HS-5 (cell line): ENCODE data around the gene TH.
"Not testable (repeated sequence)": the region's sequence is repeated elsewhere in the genome, so short reads cannot be mapped to it uniquely, and the experiment has no call there.

Experiments used
- DNase-seq: peaks from one replicate; pipeline ENCODE4 v3.0.0-alpha.2; 2012; ENCODE audit warnings: low read depth

The TH gene

DNA sequence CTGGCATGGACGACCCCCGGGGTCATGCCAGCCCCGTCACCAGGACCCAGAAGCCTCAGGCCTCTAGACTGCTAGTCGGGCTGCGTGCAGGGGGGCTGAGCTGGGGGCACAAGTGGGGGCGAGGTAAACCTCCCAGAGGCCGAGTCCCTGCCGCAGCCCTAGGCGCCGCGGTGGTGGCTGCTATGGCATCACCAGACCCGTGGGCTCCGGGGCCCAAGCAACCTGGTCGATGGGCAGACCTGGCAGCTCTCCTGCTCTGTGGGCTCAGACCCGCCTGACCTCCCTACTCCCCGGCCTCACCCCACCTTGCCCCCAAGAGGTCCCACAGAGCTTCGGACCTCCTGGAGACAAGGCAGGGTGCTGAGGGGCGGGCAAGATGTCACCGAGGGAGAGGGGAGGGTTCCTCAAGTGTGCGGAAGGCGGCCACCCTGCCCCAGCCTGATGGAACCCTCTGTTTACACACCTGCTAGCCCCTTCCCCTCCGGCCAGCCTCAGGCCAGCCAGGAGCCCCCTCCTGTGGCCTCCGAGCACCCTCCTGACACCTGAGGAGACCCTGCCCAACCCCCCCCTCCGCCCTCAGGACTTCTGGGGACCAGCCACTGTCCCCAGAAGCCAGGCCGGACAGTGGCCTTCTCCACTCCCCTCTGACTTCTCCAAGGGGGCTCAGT lies 41.8 kb downstream of the TH start:
- DNase-seq = no peak

DNA sequence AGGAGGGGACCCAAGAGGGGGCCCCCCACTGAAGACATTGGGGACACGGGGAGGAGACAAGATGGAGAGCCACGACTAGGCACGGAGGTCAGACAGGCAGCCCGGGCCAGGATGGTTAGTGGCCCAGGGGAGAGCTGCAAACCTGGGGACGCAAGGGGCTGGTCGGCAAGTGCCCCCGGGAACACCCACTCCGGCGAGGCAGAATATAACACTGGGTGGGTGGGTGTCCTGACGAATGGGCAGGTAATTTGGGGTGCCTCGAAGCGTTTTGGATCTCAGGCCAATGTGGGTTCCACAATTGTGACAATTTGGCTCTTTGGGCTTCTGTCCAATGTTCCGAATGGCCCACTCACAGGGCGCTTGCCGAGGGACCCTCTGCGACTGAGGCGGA lies 42.3 kb downstream of the TH start:
- no peak for DNase-seq

DNA sequence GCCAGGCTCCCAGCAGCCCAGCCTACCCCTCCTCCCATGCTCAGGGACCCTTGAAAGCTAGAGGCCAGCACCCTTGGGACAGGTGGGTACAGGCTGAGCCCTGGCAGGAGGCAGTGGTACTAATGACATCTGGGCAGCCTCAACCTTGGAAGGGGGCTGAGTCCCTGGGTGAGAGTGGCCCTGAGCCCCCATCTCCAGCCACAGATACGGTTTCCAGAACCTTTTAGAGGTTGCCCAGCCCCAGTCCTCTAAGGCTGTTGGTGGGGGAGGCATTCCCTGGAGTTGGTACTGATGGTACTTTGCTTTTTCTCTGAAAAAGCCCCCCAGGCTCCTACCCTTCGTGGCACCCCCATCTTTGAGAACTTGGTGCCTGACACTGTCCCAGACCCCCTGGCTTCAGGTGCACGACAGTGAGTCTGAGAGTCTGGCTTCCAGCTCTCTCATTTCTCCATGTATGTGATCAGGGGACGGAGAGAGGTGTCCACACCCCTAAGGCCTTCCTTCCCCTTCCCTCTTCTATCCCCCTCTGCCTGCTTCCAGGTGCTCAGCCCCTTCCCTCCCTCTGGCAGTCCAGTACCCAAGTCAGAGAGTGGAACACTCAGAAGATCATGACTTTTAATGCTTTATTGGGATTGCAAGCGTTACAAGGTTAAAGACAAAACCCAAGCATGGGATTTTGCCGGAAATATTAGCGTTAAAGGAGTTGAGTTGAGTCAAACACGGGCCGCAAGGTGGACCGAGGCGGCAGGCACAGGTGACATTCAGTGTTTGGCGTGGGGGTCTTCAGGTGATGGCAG lies 42.9 kb downstream of the TH start:
- DNase-seq = no peak

DNA sequence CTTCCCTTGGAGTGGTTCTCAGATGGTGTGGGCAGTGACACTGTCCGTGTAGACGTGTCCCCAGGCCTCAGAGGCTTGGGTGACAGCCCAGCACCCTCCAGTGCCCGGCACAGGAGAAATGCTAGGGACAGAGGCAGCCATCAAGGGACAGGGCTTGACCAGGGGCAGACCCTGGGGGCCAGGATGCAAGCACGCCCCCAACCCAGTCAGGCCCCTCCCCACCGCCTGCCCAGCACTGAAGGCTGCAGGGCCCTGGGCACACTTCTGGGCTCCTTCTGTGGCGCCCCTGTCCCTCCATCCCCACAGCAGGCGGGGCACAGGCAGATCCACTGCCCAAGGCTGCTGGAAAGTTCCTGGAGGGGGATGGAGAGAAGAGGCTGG lies 43.5 kb downstream of the TH start:
- no peak for DNase-seq

DNA sequence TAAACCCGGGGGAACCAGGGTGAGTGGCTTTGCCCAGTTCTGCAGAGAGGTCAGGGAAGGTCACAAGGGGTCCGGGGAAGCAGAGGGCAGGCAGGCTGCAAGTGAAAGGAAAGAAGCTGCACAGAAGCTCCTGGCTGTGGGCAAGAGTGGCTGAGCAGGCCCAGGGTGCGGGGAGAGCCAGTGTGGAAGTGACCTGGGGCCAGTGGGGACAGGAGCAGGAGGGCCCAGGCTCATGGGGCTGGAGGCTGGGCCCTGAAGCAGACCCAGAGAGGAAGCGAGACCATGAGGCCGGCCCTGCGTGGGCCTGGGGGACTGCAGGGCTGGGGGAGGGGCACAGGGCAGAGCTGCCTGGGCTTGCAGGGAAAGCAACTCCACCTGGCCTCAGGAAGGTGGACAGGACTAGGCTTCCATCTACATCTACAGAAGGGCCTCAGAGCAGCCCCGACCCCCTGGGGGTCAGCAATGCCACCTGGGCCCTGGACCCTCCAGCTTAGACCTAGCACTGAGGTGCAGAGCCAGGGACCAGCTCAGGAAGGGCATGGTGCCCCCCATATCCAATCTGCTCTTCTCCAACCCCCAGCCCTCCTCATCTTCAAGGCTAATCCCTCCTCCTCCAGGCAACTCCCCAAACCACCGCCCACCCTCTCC lies 44.0 kb downstream of the TH start:
- no peak for DNase-seq

DNA sequence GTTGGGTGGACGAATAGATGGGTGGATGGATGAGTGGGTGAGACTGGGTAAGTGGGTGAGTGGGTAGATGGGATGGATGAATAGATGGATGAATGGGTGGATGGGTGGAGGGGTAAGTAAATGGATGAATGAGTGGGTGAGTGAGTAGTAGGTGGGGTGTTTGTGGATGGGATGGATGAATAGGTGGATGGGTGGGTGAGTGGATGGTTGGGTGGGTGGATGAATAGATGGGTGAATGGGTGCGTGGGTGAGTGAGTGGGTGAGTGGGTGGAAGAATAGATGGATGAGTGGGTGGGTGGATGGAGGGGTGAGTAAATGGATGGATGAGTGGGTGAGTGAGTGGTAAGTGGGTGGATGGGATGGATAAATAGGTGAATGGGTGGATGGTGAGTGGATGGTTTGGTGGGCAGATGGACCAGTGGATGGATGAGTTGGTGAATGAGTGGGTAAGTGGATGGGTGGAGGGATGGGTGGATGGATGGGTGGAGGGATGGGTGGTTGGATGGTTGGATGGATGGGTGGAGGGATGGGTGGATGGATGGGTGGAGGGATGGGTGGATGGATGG lies 45.0 kb downstream of the TH start:
- no peak for DNase-seq

DNA sequence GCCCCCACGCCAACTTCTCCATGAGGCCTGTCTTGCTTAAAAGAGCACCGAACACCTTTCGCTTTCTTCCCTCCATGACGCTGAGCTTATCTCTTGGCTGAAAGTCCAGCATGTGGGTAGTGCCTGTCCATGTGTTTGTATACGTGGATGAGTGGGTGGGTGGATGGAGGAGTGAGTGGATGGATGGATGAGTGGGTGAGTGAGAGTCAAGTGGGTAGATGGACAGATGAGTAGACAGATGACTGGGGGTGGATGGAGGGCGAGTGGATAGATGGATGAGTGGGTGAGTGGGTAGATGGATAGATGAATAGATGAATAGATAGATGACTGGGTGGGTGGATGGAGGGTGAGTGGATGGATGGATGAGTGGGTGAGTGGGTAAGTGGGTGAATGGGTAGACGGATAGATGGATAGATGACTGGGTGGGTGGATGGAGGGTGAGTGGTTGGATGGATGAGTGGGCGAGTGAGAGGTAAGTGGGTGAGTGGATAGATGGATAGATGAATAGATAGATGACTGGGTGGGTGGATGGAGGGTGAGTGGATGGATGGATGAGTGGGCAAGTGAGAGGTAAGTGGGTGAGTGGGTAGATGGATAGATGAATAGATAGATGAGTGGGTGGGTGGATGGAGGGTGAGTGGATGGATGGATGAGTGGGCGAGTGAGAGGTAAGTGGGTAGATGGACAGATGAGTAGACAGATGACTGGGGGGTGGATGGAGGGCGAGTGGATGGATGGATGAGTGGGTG lies 46.7 kb downstream of the TH start:
- DNase-seq = not testable (repeated sequence)

DNA sequence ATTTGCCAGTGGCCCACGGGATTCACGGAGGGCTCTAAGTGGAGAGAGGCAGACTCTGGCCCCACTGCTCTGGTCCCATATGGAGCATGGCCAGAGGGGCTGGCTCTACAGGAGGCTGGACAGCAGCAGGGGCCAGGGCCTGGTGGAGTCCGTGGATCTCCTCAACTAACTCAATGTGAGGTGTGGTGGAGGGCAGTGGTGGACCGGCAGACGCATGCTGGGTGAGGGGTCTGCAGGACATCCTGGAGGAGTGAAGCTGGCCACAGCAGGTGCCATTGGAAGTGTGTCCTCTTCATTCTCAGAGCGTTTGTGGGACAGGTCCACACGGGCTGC lies 48.0 kb downstream of the TH start:
- DNase-seq = no peak

DNA sequence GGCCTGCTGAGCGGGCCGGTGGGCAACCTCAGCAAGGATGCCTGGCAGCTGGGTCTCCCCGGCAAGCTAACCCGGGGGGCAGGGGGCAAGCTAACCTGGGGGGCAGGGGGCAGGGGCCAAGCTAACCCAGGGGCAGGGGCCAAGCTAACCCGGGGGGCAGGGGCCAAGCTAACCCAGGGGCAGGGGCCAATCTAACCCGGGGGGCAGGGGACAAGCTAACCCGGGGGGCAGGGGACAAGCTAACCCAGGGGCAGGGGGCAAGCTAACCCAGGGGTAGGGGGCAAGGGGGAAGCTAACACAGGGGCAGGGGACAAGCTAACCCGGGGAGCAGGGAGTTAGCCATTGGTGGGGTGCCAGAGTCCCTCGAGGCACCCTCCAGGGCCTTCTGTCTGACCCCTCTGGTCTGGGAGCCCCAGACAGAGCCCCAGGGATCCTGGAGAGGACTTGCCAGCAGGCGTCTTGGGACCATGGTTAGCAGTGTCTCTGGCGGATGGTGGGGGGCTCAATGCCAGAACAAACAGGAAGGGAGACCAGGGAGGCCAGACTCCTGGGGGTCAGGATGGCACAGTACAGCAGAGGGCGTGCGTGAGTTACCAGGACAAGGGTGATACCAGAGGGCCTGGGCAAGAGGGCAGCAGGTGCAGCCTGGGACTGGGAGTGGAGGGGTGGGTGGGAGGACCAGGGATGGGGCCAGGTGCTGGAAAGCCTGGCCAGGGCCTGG lies 48.5 kb downstream of the TH start:
- no peak for DNase-seq

DNA sequence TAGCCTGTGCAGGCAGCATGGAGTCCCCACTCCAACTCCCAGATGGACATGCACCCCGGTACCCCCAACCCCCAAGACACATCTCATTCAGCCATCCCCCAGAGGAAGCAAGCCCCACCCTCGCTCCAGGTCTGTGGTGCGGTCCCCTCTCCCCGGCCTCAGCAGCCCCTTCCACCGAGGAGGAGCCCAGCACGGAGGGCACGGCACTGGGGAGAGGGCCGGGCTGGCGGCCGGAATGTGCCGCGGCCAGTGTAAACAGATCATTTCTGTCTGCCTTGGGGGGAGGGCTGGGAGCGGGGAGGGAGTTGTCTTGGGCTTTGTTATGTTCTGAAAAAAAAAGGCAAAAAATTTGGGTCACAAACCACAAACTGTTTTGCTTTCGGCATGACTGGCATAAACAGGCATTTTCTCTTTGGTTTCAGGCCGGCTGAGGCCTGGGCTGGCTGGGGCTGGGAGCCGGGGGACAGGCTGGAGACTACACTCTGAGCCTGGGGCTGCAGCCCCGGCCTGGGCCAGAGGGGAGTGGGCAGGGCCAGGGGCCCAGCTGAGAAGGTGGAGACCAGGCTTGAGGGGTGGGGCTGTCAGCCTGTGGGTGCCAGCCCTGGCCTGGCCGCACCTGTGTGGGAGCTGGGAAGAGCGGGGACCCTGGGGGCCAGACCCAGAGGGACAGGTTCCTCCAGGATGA lies 49.3 kb downstream of the TH start:
- no peak for DNase-seq

DNA sequence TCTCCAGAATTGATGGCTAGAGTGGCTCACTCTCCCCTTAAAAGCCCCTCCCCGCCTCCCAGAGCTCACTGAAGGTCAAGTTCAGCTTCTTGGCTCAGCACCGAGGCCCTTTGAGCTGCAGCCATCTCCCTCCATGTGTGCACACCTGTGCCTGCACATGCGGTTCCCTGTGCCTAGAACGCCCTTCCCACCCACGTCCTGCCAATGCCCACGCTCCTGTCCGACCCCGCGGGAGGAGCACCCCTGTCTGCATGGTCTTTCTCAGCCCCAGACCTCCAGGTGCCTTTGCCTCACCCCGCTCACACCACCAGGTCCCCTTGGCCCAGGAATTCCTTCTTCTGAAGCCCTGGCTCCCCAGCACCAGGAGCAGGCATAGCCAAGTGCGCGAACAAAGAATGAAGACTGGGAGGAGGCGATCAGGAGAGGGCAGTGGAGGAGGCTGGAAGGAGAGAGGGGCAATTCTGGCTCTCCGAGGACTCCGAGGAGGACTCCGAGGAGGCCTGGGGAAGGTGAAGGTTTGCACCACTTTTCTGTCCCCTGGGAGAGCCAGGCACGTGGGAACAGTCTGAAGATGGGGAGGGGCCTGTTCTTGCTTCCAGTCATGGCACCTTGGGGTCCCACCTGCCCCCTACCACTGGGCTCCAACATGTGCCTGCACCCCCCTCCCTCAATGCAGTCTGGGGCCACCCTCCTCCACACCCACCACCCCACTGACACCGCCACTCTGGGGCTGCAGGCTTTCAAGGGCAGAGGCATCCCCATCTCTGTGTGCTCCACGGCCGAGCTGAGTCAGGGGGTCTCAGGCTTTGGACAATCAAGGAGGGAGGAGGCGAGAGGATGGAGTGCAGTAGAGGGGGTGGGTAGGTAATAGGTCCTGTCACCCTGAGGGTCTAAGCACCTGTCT lies 50.1 kb downstream of the TH start:
- DNase-seq = no peak

DNA sequence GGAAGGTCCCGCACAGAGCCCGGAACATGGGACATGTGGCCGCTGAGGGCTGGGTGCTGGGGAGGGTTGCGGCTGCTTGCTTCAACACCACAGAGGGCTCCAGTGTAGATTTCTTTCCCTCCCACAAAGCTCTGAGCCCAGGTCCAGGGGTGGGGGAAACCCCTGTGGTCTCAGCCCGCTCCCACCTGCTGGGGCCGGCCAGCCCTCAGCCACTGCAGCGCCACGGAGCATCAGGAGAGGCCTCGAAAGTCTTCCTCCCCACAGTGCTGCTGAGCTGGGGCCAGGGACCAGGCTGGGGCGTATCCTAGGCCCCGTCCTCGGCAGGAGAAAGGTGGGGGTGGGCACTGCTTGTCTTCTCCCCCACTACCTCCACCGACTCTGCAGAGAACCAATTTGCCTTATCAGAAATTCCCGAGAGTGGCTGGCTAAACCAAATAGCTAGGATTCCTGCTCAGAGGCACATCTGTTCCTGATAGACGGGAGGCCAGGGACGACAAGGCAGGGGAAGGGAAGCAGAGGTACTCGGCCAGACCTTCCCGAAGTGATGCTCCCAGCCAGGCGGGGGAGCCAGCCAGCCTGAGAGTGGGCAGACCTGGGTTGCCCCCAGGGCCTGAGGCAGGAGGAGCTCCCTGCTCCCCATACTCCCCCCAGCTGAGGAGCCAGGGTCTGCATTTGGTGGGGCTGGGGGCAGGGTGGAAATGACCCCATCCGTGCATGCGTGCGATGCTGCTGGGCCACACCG lies 51.1 kb downstream of the TH start:
- DNase-seq = no peak

DNA sequence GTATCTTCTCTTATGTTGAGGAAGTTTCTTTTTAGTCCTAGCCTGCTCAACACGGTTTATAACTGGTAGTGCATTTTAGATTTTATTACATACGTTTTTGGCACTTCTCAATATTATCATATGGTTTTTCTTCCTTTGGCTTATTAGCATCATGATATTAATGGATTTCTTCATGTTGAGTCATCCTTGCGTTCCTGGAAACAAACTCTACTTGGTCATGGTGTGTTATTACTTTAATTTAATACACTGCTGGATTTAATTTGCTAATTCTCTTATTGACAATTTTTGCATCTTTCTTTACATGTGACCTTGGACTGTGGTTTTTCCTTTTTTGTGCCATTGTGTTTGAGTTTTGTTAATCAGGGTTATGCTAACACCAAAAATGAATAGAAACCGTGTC lies 52.9 kb downstream of the TH start:
- no peak for DNase-seq

DNA sequence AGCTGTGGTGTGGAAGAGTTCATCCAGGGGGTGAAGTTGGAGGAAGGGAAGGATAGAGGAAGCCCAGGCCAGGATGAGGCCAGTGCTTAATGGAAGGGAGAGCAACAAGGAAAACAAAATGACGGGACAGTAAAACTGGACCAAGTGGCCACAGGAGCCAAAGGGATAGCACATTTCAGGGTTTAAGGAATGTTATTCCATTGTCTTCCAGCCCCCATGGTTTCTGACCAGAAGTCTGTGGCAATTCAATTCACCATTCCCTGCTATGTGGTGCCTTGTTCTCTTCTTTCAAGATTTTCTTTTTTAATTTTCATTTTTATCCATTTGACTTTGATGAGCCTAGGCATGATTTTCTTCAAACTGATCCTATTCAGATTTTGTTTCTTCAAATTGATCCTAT lies 54.9 kb downstream of the TH start:
- no peak for DNase-seq

DNA sequence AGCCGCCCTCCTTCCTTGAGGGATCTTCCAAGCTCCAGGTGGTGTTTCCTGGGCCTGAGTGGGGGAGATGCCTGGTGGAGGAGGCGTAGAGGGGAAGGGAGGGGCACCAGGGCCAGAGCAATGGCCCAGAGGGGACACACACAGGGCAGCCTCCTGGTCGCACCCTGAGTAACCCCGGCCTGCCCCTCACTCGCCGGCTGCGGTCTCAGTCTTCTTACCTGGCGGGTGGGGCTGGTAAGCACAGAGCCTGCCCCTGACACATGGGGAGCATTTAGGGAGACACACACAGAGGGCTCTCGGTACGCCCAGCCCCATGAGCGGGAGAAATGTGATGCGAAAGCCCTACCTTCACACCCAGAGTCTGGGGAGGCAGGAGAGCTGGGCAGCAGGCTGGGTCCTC lies 56.3 kb downstream of the TH start:
- DNase-seq = no peak

DNA sequence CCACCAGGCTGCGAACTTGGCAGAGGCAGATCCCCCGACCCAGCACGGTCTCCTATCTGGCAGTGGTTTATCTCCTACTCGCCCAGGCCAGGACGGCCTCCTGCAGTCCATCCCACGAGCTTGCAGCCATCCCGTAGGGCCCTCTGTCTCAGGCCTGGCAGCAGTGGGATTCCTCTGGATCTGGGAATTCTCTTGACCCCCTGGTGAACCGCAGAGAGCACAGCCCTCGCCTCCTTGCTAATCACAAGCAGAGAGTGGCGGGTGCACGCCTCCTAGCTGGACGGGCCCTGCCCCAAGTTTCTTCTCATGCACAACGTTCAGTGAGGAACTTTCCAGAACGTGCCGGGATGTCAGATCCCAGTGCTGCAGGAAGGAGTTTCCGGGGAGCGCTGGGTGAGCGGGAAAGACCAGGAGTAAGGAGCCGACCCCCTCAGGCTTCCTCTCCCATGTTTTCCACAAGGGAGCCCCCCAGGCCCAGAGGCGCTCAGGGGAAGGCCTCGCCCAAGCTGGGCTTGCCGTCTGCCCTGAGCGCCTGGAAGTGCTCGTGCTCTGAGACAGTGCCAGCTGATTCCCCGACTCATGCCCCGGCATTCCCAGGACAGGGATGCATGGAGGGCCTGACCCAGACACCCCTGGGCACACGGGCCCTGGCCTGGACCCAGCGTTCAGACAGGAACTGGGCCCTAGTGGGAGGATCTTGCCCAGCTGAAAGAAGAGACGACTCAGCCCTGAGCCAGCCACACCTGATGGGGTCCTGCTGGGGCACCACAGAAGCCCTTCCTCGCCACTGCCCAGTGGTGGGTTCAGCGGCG lies 57.0 kb downstream of the TH start:
- no peak for DNase-seq
